ENCODE measurements around the gene VAV1.
"Not testable (repeated sequence)": the region's sequence is repeated elsewhere in the genome, so short reads cannot be mapped to it uniquely, and the experiment has no call there.

Gene VAV1

GRCh38 chr19:6790194-6791128 lies 18.0 kb downstream of the VAV1 start:
- DNase-seq, result no peak

DNA sequence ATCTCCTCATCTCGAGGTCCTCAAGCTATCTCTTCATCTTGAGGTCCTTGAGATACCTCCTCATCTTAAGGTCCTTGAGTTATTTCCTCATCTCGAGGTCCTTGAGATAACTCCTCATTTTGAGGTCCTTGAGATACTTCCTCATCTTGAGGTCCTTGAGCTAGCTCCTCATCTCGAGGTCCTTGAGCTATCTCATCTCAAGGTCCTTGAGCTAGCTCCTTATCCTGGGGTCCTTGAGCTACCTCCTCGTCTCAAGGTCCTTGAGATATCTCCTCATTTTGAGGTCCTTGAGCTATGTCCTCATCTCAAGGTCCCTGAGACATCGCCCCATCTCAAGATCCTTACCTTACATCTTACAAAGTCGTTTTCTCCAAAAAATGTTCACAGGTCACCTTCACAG lies 18.7 kb downstream of the VAV1 start:
- DNase-seq, result no peak

GRCh38 chr19:6793411-6793810 lies 20.9 kb downstream of the VAV1 start:
- no peak for DNase-seq

GRCh38 chr19:6793973-6794372 lies 21.5 kb downstream of the VAV1 start:
- no peak for DNase-seq

DNA sequence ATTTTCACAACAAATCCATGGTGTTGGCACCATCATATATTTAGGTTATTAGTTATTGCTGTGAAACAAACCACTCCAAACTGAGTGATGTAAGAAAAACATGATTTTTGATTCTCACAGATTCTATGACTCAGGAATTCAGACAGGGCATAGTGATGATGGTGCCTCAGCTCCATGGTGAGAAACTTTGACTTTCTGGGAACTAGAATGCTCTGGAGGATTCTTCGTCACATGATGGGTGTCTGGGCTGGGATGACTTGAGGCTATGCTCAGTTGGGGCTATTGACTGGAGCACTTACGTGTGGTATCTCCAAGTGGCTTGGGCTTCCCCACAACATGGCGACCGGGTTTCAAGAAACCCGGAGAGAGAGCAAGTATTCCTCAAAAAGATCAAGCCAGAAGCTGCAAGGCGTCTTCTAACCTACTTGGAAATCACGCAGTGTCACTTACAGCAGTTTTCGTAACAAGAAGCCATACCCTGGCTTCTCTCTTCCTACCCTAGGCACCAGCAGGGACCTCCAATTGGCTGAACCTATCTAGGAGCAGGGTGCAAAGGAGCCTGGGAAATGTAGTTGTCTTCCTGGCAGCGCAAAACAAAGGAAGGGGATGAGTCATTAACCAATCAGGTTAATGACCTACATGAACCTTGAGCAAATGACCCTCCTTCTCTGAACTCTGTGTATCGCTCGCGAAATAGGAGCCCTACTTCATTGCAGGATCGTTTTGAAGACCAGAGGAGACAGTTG lies 22.4 kb downstream of the VAV1 start:
- no peak for DNase-seq

DNA sequence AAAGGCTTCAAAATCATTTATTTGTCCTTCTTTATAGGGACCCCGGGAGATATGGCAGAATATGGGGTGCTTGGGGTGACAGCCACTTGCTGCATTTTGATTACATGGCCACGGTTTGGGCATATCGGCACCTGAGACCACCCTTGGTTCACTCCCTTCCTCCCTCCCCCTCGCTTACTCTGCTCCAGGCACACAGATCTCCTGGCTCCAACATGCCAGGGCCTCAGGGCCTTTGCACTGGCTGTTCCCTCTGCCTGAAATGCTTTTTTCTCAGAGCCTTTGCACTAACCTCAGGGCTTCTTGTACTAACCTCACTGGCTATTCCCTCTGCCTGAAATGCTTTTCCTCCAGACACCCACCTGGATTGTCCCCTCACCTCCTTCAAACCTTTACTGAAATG lies 23.8 kb downstream of the VAV1 start:
- DNase-seq, result no peak

- DNase-seq, result no peak
These were observed 25.1 kb downstream of the VAV1 start for GRCh38 chr19:6797646-6798045.

DNA sequence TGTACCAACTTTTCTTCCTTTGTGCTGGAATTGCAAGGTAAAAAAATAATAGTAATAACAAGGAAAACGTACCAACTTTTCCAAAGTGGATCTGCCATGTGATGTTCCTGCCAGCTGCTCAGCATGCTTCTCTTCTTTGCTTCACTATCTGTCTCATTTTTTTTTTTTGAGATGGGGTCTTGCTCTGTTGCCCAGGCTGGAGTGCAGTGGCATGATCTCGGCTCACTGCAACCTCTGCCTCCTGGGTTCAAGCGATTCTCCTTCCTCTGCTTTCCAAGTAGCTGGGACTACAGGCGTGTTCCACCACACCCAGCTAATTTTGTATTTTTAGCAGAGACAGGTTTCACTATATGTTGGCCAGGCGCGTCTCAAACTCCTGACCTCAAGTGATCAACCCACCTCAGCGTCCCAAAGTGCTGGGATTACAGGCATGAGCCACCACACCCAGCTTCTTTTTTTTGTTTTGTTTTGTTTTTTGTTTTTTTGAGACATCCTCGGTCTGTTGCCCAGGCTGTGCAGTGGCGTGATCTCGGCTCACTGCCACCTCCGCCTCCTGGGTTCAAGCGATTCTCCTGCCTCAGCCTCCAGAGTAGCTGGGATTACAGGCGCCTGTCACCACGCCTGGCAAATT lies 27.8 kb downstream of the VAV1 start:
- DNase-seq, result not testable (repeated sequence)

- DNase-seq, result no peak
These were observed 28.5 kb downstream of the VAV1 start for GRCh38 chr19:6800991-6801484.

GRCh38 chr19:6801485-6802086 lies 29.1 kb downstream of the VAV1 start:
- DNase-seq, result peak; percentile 80

- DNase-seq, result no peak
These were observed 30.0 kb downstream of the VAV1 start for GRCh38 chr19:6802336-6803035.

DNA sequence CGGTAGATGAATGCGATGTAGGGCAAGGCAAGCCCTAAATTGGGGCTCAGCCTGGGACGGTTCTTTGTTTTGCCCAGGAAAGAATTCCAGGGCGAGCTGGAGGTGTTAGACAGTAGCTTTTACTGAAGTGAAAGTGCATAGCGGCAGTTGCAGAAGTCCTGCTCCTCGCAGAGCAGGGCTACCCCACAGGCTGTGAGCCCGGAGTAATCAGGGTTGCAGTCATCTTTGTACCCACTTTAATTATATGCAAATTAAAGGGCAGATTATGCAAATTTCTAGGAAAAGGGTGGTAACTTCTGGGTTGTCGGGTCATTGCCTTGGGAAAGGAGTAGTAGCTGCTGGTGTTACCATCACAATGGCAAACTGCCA lies 30.5 kb downstream of the VAV1 start:
- DNase-seq, result no peak

- no peak for DNase-seq
These were observed 34.0 kb downstream of the VAV1 start for GRCh38 chr19:6806488-6806887.

DNA sequence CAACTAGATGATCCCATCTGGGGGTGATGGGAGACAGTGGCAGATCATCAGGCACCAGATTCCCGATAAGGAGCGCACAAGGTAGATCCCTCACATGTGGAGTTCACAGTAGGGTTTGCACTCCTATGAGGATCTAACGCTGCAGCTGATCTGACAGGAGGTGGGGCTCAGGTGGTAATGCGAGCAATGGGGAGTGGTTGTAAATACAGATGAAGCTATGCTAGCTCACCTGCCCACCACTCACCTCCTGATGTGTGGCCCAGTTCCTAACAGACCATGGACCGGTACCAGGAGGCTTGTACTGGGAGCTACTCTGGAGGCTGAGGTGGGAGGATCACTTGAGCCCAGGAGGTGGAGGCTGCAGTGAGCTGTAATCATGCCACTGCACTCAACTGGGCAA lies 34.8 kb downstream of the VAV1 start:
- DNase-seq, result no peak

GRCh38 chr19:6808494-6808893 lies 36.0 kb downstream of the VAV1 start:
- DNase-seq, result no peak

DNA sequence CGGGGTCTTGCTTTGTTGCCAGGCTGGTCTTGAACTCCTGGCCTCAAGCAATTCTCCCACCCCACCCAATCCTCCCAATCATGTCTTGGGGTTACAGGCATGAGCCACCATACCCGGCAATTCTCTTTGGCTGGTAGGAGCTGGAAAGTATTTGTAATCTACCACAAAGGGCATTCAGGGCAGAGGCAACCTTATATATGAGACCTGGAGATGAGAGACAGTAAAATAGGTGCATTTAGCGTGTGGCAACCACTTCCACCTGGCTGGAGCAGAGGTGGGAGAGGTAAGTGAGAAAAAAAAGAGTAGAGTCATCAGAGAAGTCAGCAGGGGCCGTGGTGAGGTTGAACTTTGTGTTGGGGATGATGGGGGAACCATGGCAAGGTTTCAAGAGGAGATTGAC lies 36.8 kb downstream of the VAV1 start:
- no peak for DNase-seq

- no peak for DNase-seq
These were observed 38.9 kb downstream of the VAV1 start for GRCh38 chr19:6811378-6811777.

- DNase-seq, result no peak
These were observed 39.4 kb downstream of the VAV1 start for GRCh38 chr19:6811906-6812305.

- no peak for DNase-seq
These were observed 40.1 kb downstream of the VAV1 start for GRCh38 chr19:6812612-6813011.

- DNase-seq, result no peak
These were observed 41.2 kb downstream of the VAV1 start for GRCh38 chr19:6813659-6814058.

DNA sequence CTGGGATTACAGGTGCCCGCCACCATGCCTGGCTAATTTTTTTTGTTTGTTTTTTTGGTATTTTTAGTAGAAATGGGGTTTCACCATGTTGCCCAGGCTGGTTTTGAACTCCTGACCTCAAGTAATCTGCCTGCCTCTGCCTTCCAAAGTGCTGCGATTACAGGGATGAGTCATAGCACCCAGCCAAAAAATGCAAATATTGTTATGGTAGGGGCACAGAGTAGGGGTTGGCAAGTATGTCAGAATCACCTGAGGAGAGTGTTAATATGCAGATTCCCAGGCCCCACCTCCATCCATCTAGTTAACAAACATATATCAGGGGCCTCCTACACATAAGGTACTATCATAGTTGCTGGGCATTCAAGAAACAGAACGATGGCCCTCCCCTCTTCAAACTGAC lies 44.7 kb downstream of the VAV1 start:
- DNase-seq, result no peak

DNA sequence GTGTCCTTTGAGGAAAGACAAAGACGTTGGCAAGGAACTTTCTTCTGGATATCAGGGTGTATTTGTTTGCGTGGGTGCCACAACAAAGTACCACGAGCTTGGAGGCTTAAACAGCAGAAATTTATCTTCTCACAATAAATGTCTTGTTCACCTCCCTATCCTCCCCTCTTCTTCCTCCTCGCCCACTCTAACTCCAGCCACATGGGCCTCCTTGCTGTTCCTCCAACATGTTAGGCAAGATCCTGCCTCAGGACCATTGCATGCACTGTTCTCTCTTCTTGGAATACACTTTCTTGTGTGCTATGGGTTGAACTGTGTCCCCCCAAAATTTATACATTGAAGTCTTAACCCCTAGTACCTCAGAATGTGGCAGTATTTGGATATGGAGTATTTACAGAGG lies 45.7 kb downstream of the VAV1 start:
- DNase-seq, result no peak

DNA sequence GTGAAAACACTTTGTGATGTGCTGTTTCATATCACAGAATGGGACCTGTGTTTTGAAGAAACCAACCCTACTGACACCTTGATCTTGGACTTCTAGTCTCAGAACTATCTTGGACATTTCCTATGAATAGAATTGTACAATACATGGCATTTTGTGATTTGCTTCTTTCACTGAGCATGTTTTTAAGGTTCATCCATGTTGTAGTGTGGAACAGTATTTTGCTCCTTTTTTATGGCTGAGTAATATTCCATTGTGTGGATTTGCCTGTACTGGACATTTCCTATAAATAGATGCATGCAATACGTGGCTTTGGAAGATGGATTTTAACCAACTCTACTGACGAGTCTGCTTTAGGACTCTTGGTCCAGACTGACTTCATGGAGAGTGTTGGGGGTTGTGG lies 46.8 kb downstream of the VAV1 start:
- no peak for DNase-seq

Measured in DMS79 treated with DMSO at 0.1 percent for 48 hours (cell line).